Measurements from ENCODE around the gene TAS2R38.

- TF ChIP-seq POLR2AphosphoS5 (IDR thresholded peaks at IDR 0.05): no peak
- TF ChIP-seq CTCF (IDR thresholded peaks at IDR 0.05): peak in 1 of 4 experiments; percentile 31
- TF ChIP-seq POLR2A (IDR thresholded peaks at IDR 0.05): no peak
Measured at GRCh38 chr7:141974831-141975230, 1.3 kb upstream of the TAS2R38 start.

Data from prostate gland (tissue), 2 donors.